Naive thymus-derived CD4-positive, alpha-beta T cell (primary cell): ENCODE data around the gene RBMX2. TPM values are rescaled to one million over a fixed set of nuclear protein-coding genes. Genes with fewer than 3 reads are reported as not detected.

ENCODE experiments used
- ATAC-seq: fragments of 150-1000 bp; cut with Tn5 transposase; 2 replicates; pipeline ENCODE4 v1.10.0; 2021; ENCODE audit warnings: mild to moderate bottlenecking, moderate library complexity
- CTCF ChIA-PET: fragments of 350-600 bp; sonication (Branson Sonifier 250); formaldehyde crosslinking; loops from one replicate; lab custom pipeline; 2021; ENCODE audit warnings: antibody characterized with exemption; lab: Charles Lee
- POLR2A ChIA-PET: fragments of 350-600 bp; sonication (Branson Sonifier 250); formaldehyde crosslinking; loops from one replicate; lab custom pipeline; 2021; ENCODE audit warnings: antibody characterized with exemption, inconsistent platforms; lab: Charles Lee
- DNase-seq, 9 donors: peaks; one replicate each; pipeline versions ENCODE4 v3.0.0 to v3.0.0-alpha.2; 2020 to 2022; ENCODE audit warnings: mixed read lengths in 1 of 9
- H3K27ac ChIP-seq: one replicate; pipeline ENCODE4 v1.7.0; 2013; ENCODE audit warnings: mild to moderate bottlenecking, low read depth, low read length, moderate library complexity
- H3K27me3 ChIP-seq, 2 donors: one replicate each; pipeline ENCODE4 v1.7.0; 2013; ENCODE audit warnings: low read length in 2 of 2, mild to moderate bottlenecking in 2 of 2, moderate library complexity in 2 of 2; ENCODE audit not compliant: control insufficient read depth in 2 of 2, insufficient read depth in 2 of 2
- H3K36me3 ChIP-seq, 3 experiments: 1 replicate in 2 of 3; 2 replicates in 1 of 3; pipeline ENCODE4 v1.7.0; 2013; ENCODE audit warnings: low read length in 3 of 3, mild to moderate bottlenecking in 3 of 3, moderate library complexity in 1 of 3; ENCODE audit not compliant: insufficient read depth in 3 of 3, control insufficient read depth in 2 of 3
- H3K4me1 ChIP-seq, 2 donors: one replicate each; pipeline ENCODE4 v1.7.0; 2013; ENCODE audit warnings: low read length in 2 of 2, mild to moderate bottlenecking in 2 of 2, moderate library complexity in 1 of 2; ENCODE audit not compliant: control insufficient read depth in 2 of 2, insufficient read depth in 2 of 2
- H3K4me3 ChIP-seq: 2 replicates; pipeline ENCODE4 v1.7.0; 2013; ENCODE audit warnings: mild to moderate bottlenecking, low read length
- H3K9me3 ChIP-seq, 3 experiments: 1 replicate in 2 of 3; 2 replicates in 1 of 3; pipeline ENCODE4 v1.7.0; 2013; ENCODE audit warnings: low read length in 3 of 3; ENCODE audit not compliant: control insufficient read depth in 2 of 3
- H3K27ac Mint-ChIP-seq, 9 donors: one replicate each; pipeline ENCODE4 v1.8.0; 2020 to 2022; ENCODE audit warnings: mixed read lengths in 9 of 9, mild to moderate bottlenecking in 8 of 9, moderate library complexity in 5 of 9, inconsistent platforms in 2 of 9
- H3K27me3 Mint-ChIP-seq, 5 donors: one replicate each; pipeline ENCODE4 v1.8.0; 2021 to 2022; ENCODE audit warnings: mixed read lengths in 5 of 5, mild to moderate bottlenecking in 1 of 5
- H3K36me3 Mint-ChIP-seq, 5 donors: one replicate each; pipeline ENCODE4 v1.8.0; 2020 to 2022; ENCODE audit warnings: mixed read lengths in 5 of 5, mild to moderate bottlenecking in 3 of 5, inconsistent platforms in 1 of 5
- H3K4me1 Mint-ChIP-seq, 7 donors: one replicate each; pipeline ENCODE4 v1.8.0; 2020 to 2022; ENCODE audit warnings: mixed read lengths in 7 of 7, mild to moderate bottlenecking in 3 of 7, inconsistent platforms in 1 of 7
- H3K4me3 Mint-ChIP-seq, 10 donors: one replicate each; pipeline ENCODE4 v1.8.0; 2020 to 2022; ENCODE audit warnings: mild to moderate bottlenecking in 10 of 10, mixed read lengths in 10 of 10, moderate library complexity in 6 of 10, inconsistent platforms in 2 of 10
- H3K9me3 Mint-ChIP-seq, 11 donors: one replicate each; pipeline ENCODE4 v1.8.0; 2020 to 2022; ENCODE audit warnings: mixed read lengths in 11 of 11, mild to moderate bottlenecking in 4 of 11, inconsistent platforms in 1 of 11, moderate library complexity in 1 of 11
- intact Hi-C, 2 donors: fragments of 100-400 bp; cut with micrococcal nuclease; formaldehyde crosslinking; loops; one replicate each; pipeline ENCODE4 v1.15.1; 2023
- polyA plus RNA-seq, 2 donors: library from polyadenylated mRNA; unstranded; fragments of 300-500 nt; fragmentation: Illumina TruSeq; gene quantifications; one replicate each; pipeline ENCODE4 v1.2.3, GENCODE V29; 2021
- total RNA-seq, 6 experiments: library from RNA in 5 of 6; stranded (reverse) in 5 of 6; gene quantifications; 1 replicate in 5 of 6; 2 replicates in 1 of 6; pipeline ENCODE4 v1.2.3 and lab custom pipeline; 2021 to 2026

Gene RBMX2
- total and polyA plus RNA-seq, 7 experiments from 2014 or later, result 14.9 to 31.4 (median 25.0) TPM

- Histone ChIP-seq H3K4me1 (no peaks in the 10 kb centered on the region), H3K27ac (no peak overlapping the region), H3K4me3 (no peak overlapping the region), H3K27me3 (no peaks in the 10 kb centered on the region), H3K36me3 (no peaks in the 10 kb centered on the region), H3K9me3 (no peaks in the 10 kb centered on the region)
- ChIA-PET POLR2A (no interaction called here), CTCF (no interaction called here)
- no peak overlapping the region for H3K27ac Mint-ChIP-seq
- no peak for ATAC-seq
- H3K4me3 Mint-ChIP-seq, result no peak overlapping the region
- H3K27me3 Mint-ChIP-seq, result peaks cover 0 to 9% (median 3%) of the 10 kb centered on the region in 5 donors
- DNase-seq, result no peak
- H3K9me3 Mint-ChIP-seq, result peaks cover 0 to 19% (median 3%) of the 10 kb centered on the region in 11 donors
- H3K4me1 Mint-ChIP-seq, result no peaks in the 10 kb centered on the region
- intact Hi-C loops, result no loop called here
- peaks cover 0 to 3% (median 0%) of the 10 kb centered on the region in 5 donors for H3K36me3 Mint-ChIP-seq
Measured at GRCh38 chrX:130443875-130444274, 42.1 kb downstream of the RBMX2 start.

- Mint-ChIP-seq H3K4me1 (no peaks in the 10 kb centered on the region), H3K27me3 (peaks cover 0 to 9% (median 0%) of the 10 kb centered on the region in 5 donors), H3K36me3 (peaks cover 0 to 3% (median 0%) of the 10 kb centered on the region in 5 donors), H3K9me3 (peaks cover 0 to 10% (median 0%) of the 10 kb centered on the region in 11 donors), H3K27ac (no peak overlapping the region), H3K4me3 (no peak overlapping the region)
- POLR2A ChIA-PET, result no interaction called here
- Histone ChIP-seq H3K27me3 (no peaks in the 10 kb centered on the region), H3K36me3 (no peaks in the 10 kb centered on the region), H3K9me3 (no peaks in the 10 kb centered on the region), H3K27ac (no peak overlapping the region), H3K4me1 (no peaks in the 10 kb centered on the region), H3K4me3 (no peak overlapping the region)
- ATAC-seq (no peak), DNase-seq (no peak)
- intact Hi-C loops, result no loop called here
- CTCF ChIA-PET, result no interaction called here
Measured at GRCh38 chrX:130444641-130445336, 43.0 kb downstream of the RBMX2 start.

GRCh38 chrX:130446974-130447373 is 45.2 kb downstream of the RBMX2 start:
- no peak for DNase-seq
- no peaks in the 10 kb centered on the region for H3K9me3 ChIP-seq
- peaks cover 0 to 3% (median 0%) of the 10 kb centered on the region in 5 donors for H3K36me3 Mint-ChIP-seq
- no peak overlapping the region for H3K27ac ChIP-seq
- H3K4me1 ChIP-seq, result no peaks in the 10 kb centered on the region
- peaks cover 0 to 4% (median under 1%) of the 10 kb centered on the region in 11 donors for H3K9me3 Mint-ChIP-seq
- no peaks in the 10 kb centered on the region for H3K4me1 Mint-ChIP-seq
- ChIA-PET POLR2A (no interaction called here), CTCF (no interaction called here)
- H3K4me3 ChIP-seq, result no peak overlapping the region
- no peaks in the 10 kb centered on the region for H3K27me3 ChIP-seq
- no peaks in the 10 kb centered on the region for H3K36me3 ChIP-seq
- ATAC-seq, result no peak
- H3K27ac Mint-ChIP-seq, result no peak overlapping the region
- intact Hi-C loops, result no loop called here
- H3K27me3 Mint-ChIP-seq, result peaks cover 0 to 4% (median 0%) of the 10 kb centered on the region in 5 donors
- H3K4me3 Mint-ChIP-seq, result no peak overlapping the region

Other genes starting within 250 kb of the RBMX2 start
- 10 to 100 TPM; 11.6 to 35.8 (median 21.1) TPM for gene AIFM1, start 236.1 kb upstream of the RBMX2 start, total RNA-seq
- 10 to 100 TPM; 24.8 to 35.4 TPM for gene AIFM1, start 236.1 kb upstream of the RBMX2 start, polyA plus RNA-seq
- 10 to 100 TPM in 3 of 5 experiments, 1 to 10 TPM in 2; 2.9 to 25.6 (median 11.9) TPM for gene RAB33A, start 230.0 kb upstream of the RBMX2 start, total RNA-seq
- 10 to 100 TPM in 1 of 2 donors, 1 to 10 TPM in 1; 7.6 to 15.6 TPM for gene RAB33A, start 230.0 kb upstream of the RBMX2 start, polyA plus RNA-seq
- 1 to 10 TPM; 3.9 to 5.6 (median 4.4) TPM for gene ZNF280C, start 133.1 kb upstream of the RBMX2 start, total RNA-seq
- gene ZNF280C, start 133.1 kb upstream of the RBMX2 start, polyA plus RNA-seq, result 1 to 10 TPM; 2.4 to 2.5 TPM
- 10 to 100 TPM; 10.7 to 14.3 (median 13.8) TPM for gene SLC25A14, start 62.1 kb upstream of the RBMX2 start, total RNA-seq
- 1 to 10 TPM; 5.5 to 7.4 TPM for gene SLC25A14, start 62.1 kb upstream of the RBMX2 start, polyA plus RNA-seq
- gene GPR119, start 16.3 kb upstream of the RBMX2 start, total RNA-seq, result not detected
- gene GPR119, start 16.3 kb upstream of the RBMX2 start, polyA plus RNA-seq, result not detected